ENCODE data around the gene EIF2S2. TPM values are rescaled to one million over a fixed set of nuclear protein-coding genes. Genes with fewer than 3 reads are reported as not detected.

Gene EIF2S2
- total RNA-seq, 6 donors from 2014 or later: 28.3 to 76.1 (median 50.3) TPM

- no peak for ATAC-seq (ENCODE audit: low FRiP score in 2 of 2)
- H3K4me1 ChIP-seq: peaks cover 17 to 26% (median 23%) of the 10 kb centered on the region in 4 donors
- peak overlapping the region in 1 of 4 donors; percentile 3 for H3K27ac ChIP-seq
- H3K9me3 ChIP-seq: no peaks in the 10 kb centered on the region
- peaks cover 0 to 3% (median 1%) of the 10 kb centered on the region in 4 donors for H3K36me3 ChIP-seq
- no peak for DNase-seq
- no peak overlapping the region for H3K4me3 ChIP-seq
- no peak for TF ChIP-seq CTCF (IDR thresholded peaks at IDR 0.05)
- no peak for TF ChIP-seq POLR2AphosphoS5 (IDR thresholded peaks at IDR 0.05)
- TF ChIP-seq EP300 (IDR thresholded peaks at IDR 0.05): no peak
- TF ChIP-seq POLR2A (IDR thresholded peaks at IDR 0.05): no peak
- no peaks in the 10 kb centered on the region for H3K27me3 ChIP-seq
- WGBS, 2 donors: 84 to 92% methylated on average over 3 of the region's 3 CpGs
These were observed 47.8 kb downstream of the EIF2S2 start for GRCh38 chr20:34064286-34064685.

- no peak for TF ChIP-seq EP300 (IDR thresholded peaks at IDR 0.05)
- Histone ChIP-seq H3K27me3 (no peaks in the 10 kb centered on the region), H3K27ac (no peak overlapping the region), H3K4me1 (peaks cover 16 to 19% (median 17%) of the 10 kb centered on the region in 4 donors), H3K9me3 (no peaks in the 10 kb centered on the region), H3K36me3 (peaks cover 0 to 3% (median 1%) of the 10 kb centered on the region in 4 donors), H3K4me3 (no peak overlapping the region)
- WGBS, 2 donors: 86 to 88% methylated on average over 3 to 5 of the region's 5 CpGs
- DNase-seq (no peak), ATAC-seq (ENCODE audit: low FRiP score in 2 of 2) (no peak)
These were observed 49.2 kb downstream of the EIF2S2 start for GRCh38 chr20:34062570-34063482.

GRCh38 chr20:34061695-34062094 lies 50.3 kb downstream of the EIF2S2 start:
- ATAC-seq (ENCODE audit: low FRiP score in 2 of 2) (no peak), DNase-seq (no peak)
- Histone ChIP-seq H3K27ac (no peak overlapping the region), H3K4me3 (no peak overlapping the region), H3K36me3 (peaks cover 0 to 3% (median 1%) of the 10 kb centered on the region in 4 donors), H3K9me3 (no peaks in the 10 kb centered on the region), H3K4me1 (peaks cover 16 to 20% (median 17%) of the 10 kb centered on the region in 4 donors), H3K27me3 (no peaks in the 10 kb centered on the region)
- TF ChIP-seq POLR2AphosphoS5 (IDR thresholded peaks at IDR 0.05) (no peak), POLR2A (IDR thresholded peaks at IDR 0.05) (no peak), CTCF (IDR thresholded peaks at IDR 0.05) (no peak), EP300 (IDR thresholded peaks at IDR 0.05) (no peak)

- no peak for TF ChIP-seq EP300 (IDR thresholded peaks at IDR 0.05)
- no peak for TF ChIP-seq POLR2AphosphoS5 (IDR thresholded peaks at IDR 0.05)
- no peak for TF ChIP-seq POLR2A (IDR thresholded peaks at IDR 0.05)
- TF ChIP-seq CTCF (IDR thresholded peaks at IDR 0.05): no peak
- no peaks in the 10 kb centered on the region for H3K27me3 ChIP-seq
- no peak overlapping the region for H3K27ac ChIP-seq
- DNase-seq (no peak), ATAC-seq (ENCODE audit: low FRiP score in 2 of 2) (no peak)
- H3K9me3 ChIP-seq: no peaks in the 10 kb centered on the region
- 85 to 100% methylated on average over 1 of the region's 1 CpG for WGBS, 2 donors
- peaks cover 15 to 22% (median 16%) of the 10 kb centered on the region in 4 donors for H3K4me1 ChIP-seq
- no peak overlapping the region for H3K4me3 ChIP-seq
- H3K36me3 ChIP-seq: peaks cover 0 to 3% (median 1%) of the 10 kb centered on the region in 4 donors
These were observed 51.1 kb downstream of the EIF2S2 start for GRCh38 chr20:34060970-34061369.

- H3K27ac ChIP-seq: no peak overlapping the region
- peaks cover 11 to 27% (median 22%) of the 10 kb centered on the region in 4 donors for H3K4me1 ChIP-seq
- 14 to 50% methylated on average over 1 of the region's 1 CpG for WGBS, 2 donors
- H3K9me3 ChIP-seq: no peaks in the 10 kb centered on the region
- TF ChIP-seq POLR2AphosphoS5 (IDR thresholded peaks at IDR 0.05) (no peak), POLR2A (IDR thresholded peaks at IDR 0.05) (no peak), EP300 (IDR thresholded peaks at IDR 0.05) (no peak), CTCF (IDR thresholded peaks at IDR 0.05) (no peak)
- H3K4me3 ChIP-seq: no peak overlapping the region
- no peak for DNase-seq
- no peaks in the 10 kb centered on the region for H3K27me3 ChIP-seq
- peaks cover 0 to 3% (median 1%) of the 10 kb centered on the region in 4 donors for H3K36me3 ChIP-seq
- ATAC-seq (ENCODE audit: low FRiP score in 2 of 2): peak in 1 of 2 donors; percentile 35
These were observed 53.2 kb downstream of the EIF2S2 start for GRCh38 chr20:34058831-34059230.
